Measurements from ENCODE around the gene OR5AC2.

OR5AC2 gene

DNA sequence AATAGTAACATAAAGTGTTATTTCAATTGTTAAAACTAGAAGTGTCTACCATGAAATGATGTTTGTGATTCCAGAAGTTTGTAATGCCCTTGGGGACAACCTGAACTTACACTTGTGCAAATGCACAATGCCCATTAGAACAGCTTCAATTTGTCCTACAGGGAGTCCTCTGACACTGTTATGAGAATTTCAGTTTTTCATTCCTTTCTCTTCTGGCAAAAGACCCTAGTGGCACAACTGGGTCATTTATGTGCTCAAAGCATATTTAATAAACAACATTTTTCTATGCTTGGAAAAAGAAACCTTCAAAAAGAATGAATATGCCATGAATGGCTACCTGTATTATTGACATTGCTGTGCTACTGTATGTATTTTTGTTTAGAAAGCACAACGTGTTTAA, 43.4 kb downstream of the OR5AC2 start, which contains the start of gene OR5H1:
Gene OR5H1, plus strand, starts transcription at position 301 of the 400 bp plus-strand sequence. CDS start 1,977 bp downstream, outside the sequence.
- H3K4me3 ChIP-seq (ENCODE audit: low read depth, low read length) = no peak within 1 kb of the TSS
- DNase-seq (ENCODE audit: low read depth) = no peak
- TF ChIP-seq, protein P1, sequence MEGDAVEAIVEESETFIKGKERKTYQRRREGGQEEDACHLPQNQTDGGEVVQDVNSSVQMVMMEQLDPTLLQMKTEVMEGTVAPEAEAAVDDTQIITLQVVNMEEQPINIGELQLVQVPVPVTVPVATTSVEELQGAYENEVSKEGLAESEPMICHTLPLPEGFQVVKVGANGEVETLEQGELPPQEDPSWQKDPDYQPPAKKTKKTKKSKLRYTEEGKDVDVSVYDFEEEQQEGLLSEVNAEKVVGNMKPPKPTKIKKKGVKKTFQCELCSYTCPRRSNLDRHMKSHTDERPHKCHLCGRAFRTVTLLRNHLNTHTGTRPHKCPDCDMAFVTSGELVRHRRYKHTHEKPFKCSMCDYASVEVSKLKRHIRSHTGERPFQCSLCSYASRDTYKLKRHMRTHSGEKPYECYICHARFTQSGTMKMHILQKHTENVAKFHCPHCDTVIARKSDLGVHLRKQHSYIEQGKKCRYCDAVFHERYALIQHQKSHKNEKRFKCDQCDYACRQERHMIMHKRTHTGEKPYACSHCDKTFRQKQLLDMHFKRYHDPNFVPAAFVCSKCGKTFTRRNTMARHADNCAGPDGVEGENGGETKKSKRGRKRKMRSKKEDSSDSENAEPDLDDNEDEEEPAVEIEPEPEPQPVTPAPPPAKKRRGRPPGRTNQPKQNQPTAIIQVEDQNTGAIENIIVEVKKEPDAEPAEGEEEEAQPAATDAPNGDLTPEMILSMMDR (IDR thresholded peaks at IDR 0.05; ENCODE audit: insufficient read depth, low read depth, low read length, missing control alignments) = no peak

DNA sequence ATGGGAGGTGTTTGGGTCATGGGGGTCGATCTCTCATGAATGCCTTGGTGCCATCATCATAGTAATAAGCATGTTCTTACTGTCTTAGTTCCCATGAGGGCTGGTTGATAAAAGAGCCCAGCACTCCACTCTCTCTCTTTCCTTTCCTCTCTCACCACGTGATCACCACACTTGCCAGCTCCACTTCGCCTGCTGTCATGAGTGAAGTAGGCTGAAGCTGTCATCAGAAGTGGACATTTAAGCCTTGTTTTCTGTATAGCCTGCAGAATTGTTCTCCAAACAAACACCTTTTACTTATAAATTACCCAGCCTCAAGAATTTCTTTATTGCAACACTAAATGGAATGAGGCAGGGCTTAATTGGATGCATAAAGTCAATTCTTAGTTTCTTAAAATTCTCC, 49.7 kb downstream of the OR5AC2 start:
- TF ChIP-seq, protein P1 (IDR thresholded peaks at IDR 0.05; ENCODE audit: insufficient read depth, low read depth, low read length, missing control alignments) = no peak
- H3K4me3 ChIP-seq (ENCODE audit: low read depth, low read length) = no peak overlapping the region
- DNase-seq (ENCODE audit: low read depth) = no peak

All from GM12865 (cell line).